Endothelial cell of umbilical vein (primary cell): ENCODE results near the gene KIF5C. TPM values are rescaled to one million over a fixed set of nuclear protein-coding genes. Genes with fewer than 3 reads are reported as not detected.

ENCODE experiments used
- BruUV-seq: library from RNA; stranded (reverse); fragments of 400-500 nt; replicated peaks from 2 replicates; lab custom pipeline; 2021; lab: Mats Ljungman, UMichigan
- CTCF ChIA-PET: fragments of 300-600, 350-600 bp; sonication (Branson Sonifier 250); formaldehyde crosslinking; loops from one replicate; lab custom pipeline; 2021; ENCODE audit warnings: antibody characterized with exemption, inconsistent platforms; lab: Charles Lee
- POLR2A ChIA-PET: fragments of 300-600, 350-600 bp; sonication (Branson Sonifier 250); formaldehyde crosslinking; loops from one replicate; lab custom pipeline; 2021; ENCODE audit warnings: antibody characterized with exemption, inconsistent platforms; lab: Charles Lee
- DNase-seq: peaks from one replicate; pipeline ENCODE4 v3.0.0-alpha.2; 2011; ENCODE audit warnings: low read depth, low spot score
- FAIRE-seq: peaks from 2 replicates; lab custom pipeline; 2011; peaks lifted over from hg19 to GRCh38; lab: Jason Lieb, UNC
- H2AFZ ChIP-seq: 2 replicates; pipeline ENCODE4 v1.6.0; 2012; ENCODE audit warnings: low read depth, low read length, control low read depth, inconsistent platforms
- H3K27ac ChIP-seq: 2 replicates; pipeline ENCODE4 v1.5.1; 2011; ENCODE audit warnings: low read depth, mild to moderate bottlenecking, control low read depth, low read length, moderate library complexity; ENCODE audit not compliant: insufficient read depth
- H3K27me3 ChIP-seq, 2 experiments: 2 replicates each; pipeline versions ENCODE4 v1.6.0 to v1.6.1; 2011; ENCODE audit warnings: low read length in 2 of 2, mixed read lengths in 1 of 2; ENCODE audit not compliant: control insufficient read depth in 2 of 2, insufficient read depth in 2 of 2
- H3K36me3 ChIP-seq, 2 experiments: 2 replicates in 1 of 2; 3 replicates in 1 of 2; pipeline ENCODE4 v1.5.1; 2011; ENCODE audit warnings: low read length in 2 of 2, mild to moderate bottlenecking in 1 of 2, moderate library complexity in 1 of 2; ENCODE audit not compliant: control insufficient read depth in 2 of 2, insufficient read depth in 2 of 2; ENCODE audit errors: extremely low read depth in 1 of 2
- H3K4me1 ChIP-seq: 3 replicates; pipeline ENCODE4 v1.5.1; 2011; ENCODE audit warnings: mild to moderate bottlenecking, low read length; ENCODE audit not compliant: control insufficient read depth, insufficient read depth; ENCODE audit errors: extremely low read depth
- H3K4me2 ChIP-seq: 2 replicates; pipeline ENCODE4 v1.6.1; 2011; ENCODE audit warnings: low read length, control low read depth, mixed read lengths; ENCODE audit not compliant: insufficient read depth
- H3K4me3 ChIP-seq, 3 experiments: fragments of 200-600 bp in 1 of 3; sonication (generic), shearing (Covaris generic) in 1 of 3; replicated peaks in 1 of 3; 2 replicates each; pipeline ENCODE4 v1.5.1; 2011 to 2016; ENCODE audit warnings: control low read depth in 3 of 3, low read length in 3 of 3, mild to moderate bottlenecking in 2 of 3, inconsistent platforms in 1 of 3, low read depth in 1 of 3, moderate library complexity in 1 of 3; ENCODE audit not compliant: insufficient read depth in 1 of 3
- H3K79me2 ChIP-seq: 2 replicates; pipeline ENCODE4 v1.6.0; 2012; ENCODE audit warnings: low read length, inconsistent platforms; ENCODE audit not compliant: control insufficient read depth, insufficient read depth
- H3K9ac ChIP-seq: replicated peaks from 2 replicates; pipeline ENCODE3; 2011; ENCODE audit warnings: low read length, control low read depth; ENCODE audit not compliant: insufficient read depth; ENCODE audit errors: extremely low read depth
- H3K9me1 ChIP-seq: replicated peaks from 3 replicates; pipeline ENCODE4 v1.6.0; 2011; ENCODE audit warnings: mild to moderate bottlenecking, low read length; ENCODE audit not compliant: control insufficient read depth, insufficient read depth; ENCODE audit errors: extremely low read depth
- H3K9me3 ChIP-seq: replicated peaks from 2 replicates; pipeline ENCODE4 v1.5.1; 2012; ENCODE audit warnings: low read length, inconsistent platforms; ENCODE audit not compliant: control insufficient read depth, insufficient read depth
- H4K20me1 ChIP-seq: replicated peaks from 2 replicates; pipeline ENCODE3; 2011; ENCODE audit warnings: mild to moderate bottlenecking, low read length; ENCODE audit not compliant: control insufficient read depth, insufficient read depth; ENCODE audit errors: extremely low read depth
- CTCF ChIP-seq, 2 donors: IDR thresholded peaks; 1 replicate in 1 of 2; 2 replicates in 1 of 2; pipeline ENCODE4 v1.5.1; 2011; ENCODE audit warnings: low read length in 2 of 2, mild to moderate bottlenecking in 2 of 2, moderate library complexity in 2 of 2, control low read depth in 1 of 2, inconsistent platforms in 1 of 2, low read depth in 1 of 2; ENCODE audit not compliant: insufficient read depth in 1 of 2; ENCODE audit errors: extremely low read depth in 1 of 2
- EZH2 ChIP-seq: IDR thresholded peaks from 2 replicates; pipeline ENCODE4 v1.6.1; 2012; ENCODE audit warnings: borderline replicate concordance, low read depth, mild to moderate bottlenecking, moderate library complexity, low read length, inconsistent platforms; ENCODE audit not compliant: severe bottlenecking
- FOS ChIP-seq: IDR thresholded peaks from 2 replicates; pipeline ENCODE4 v1.6.1; 2011; ENCODE audit warnings: mild to moderate bottlenecking, low read length, moderate library complexity, borderline replicate concordance; ENCODE audit not compliant: insufficient read depth
- GATA2 ChIP-seq: IDR thresholded peaks from 2 replicates; pipeline ENCODE4 v1.7.0; 2011; ENCODE audit warnings: low read depth, mild to moderate bottlenecking, moderate library complexity, mixed read lengths, low read length; ENCODE audit not compliant: insufficient read length, insufficient read depth
- JUN ChIP-seq: IDR thresholded peaks from 2 replicates; pipeline ENCODE4 v1.6.1; 2011; ENCODE audit warnings: borderline replicate concordance, low read depth; ENCODE audit not compliant: insufficient read length, insufficient read depth
- MYC ChIP-seq: IDR thresholded peaks from one replicate; pipeline ENCODE4 v1.6.1; 2011; ENCODE audit warnings: mild to moderate bottlenecking, low read depth, low read length
- POLR2A ChIP-seq: IDR thresholded peaks from 2 replicates; pipeline ENCODE4 v1.6.1; 2012; ENCODE audit warnings: low read depth, mild to moderate bottlenecking, control low read depth, low read length
- POLR2AphosphoS5 ChIP-seq: IDR thresholded peaks from 2 replicates; pipeline ENCODE4 v1.6.1; 2012; ENCODE audit warnings: low read depth, mild to moderate bottlenecking, control low read depth, low read length, moderate library complexity; ENCODE audit not compliant: insufficient read depth
- dilution Hi-C: fragments of 300-500 bp; cut with MboI; formaldehyde crosslinking; loops from one replicate; pipeline ENCODE4 v1.15.0; 2019; ENCODE audit warnings: low sequenced_read_pairs; ENCODE audit not compliant: extremely low pct_ligation_motif_present
- intact Hi-C: fragments of 100-400 bp; cut with micrococcal nuclease; formaldehyde crosslinking; loops from one replicate; pipeline ENCODE4 v1.10.0; 2022
- polyA plus RNA-seq, 4 experiments: library from polyadenylated mRNA; depleted of rRNA in 3 of 4; stranded (reverse) in 3 of 4; unstranded in 1 of 4; fragments of >200 nt; gene quantifications; 2 replicates each; pipeline versions ENCODE4 v1.2.1 to v1.2.3, GENCODE V29; 2011 to 2012; ENCODE audit warnings: missing spikeins in 1 of 4
- total RNA-seq: library from RNA; stranded (reverse); gene quantifications from 2 replicates; pipeline ENCODE4 v1.2.3, GENCODE V29; 2021
- TF ChIP-seq, protein P1 (sequence below): IDR thresholded peaks from 2 replicates; pipeline ENCODE4 v1.6.1; 2011; ENCODE audit not compliant: insufficient read depth, insufficient read length

The KIF5C gene
- total and polyA plus RNA-seq, 2 donors (not counting 3 experiments of a cell fraction or from before 2014, with no cell fraction given) = 0.01 to 0.55 TPM

GRCh38 chr2:148860037-148860436, 15.0 kb upstream of the KIF5C start:
- ChIA-PET CTCF (no interaction called here), POLR2A (no interaction called here)
- BruUV-seq = no TSS peak
- H3K79me2 ChIP-seq = no peaks in the 10 kb centered on the region
- intact Hi-C loops = no loop called here
- H2AFZ ChIP-seq = no peak overlapping the region
- no peak for TF ChIP-seq GATA2
- no peak for TF ChIP-seq POLR2AphosphoS5
- TF ChIP-seq POLR2A = no peak
- TF ChIP-seq EZH2 = no peak
- TF ChIP-seq JUN = no peak
- no peak for TF ChIP-seq CTCF (IDR thresholded peaks at IDR 0.05; ENCODE audit: extremely low read depth in 1 of 2, insufficient read depth in 1 of 2, low read depth in 1 of 2, low read length in 2 of 2)
- no peak for TF ChIP-seq FOS
- TF ChIP-seq, protein P1, sequence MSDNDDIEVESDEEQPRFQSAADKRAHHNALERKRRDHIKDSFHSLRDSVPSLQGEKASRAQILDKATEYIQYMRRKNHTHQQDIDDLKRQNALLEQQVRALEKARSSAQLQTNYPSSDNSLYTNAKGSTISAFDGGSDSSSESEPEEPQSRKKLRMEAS = no peak
- no peak for TF ChIP-seq MYC
- no peak overlapping the region for H3K4me2 ChIP-seq
- no peaks in the 10 kb centered on the region for H3K9me1 ChIP-seq
- no peaks in the 10 kb centered on the region for H3K4me1 ChIP-seq
- no peak for FAIRE-seq
- no peak for DNase-seq
- H3K9me3 ChIP-seq = no peaks in the 10 kb centered on the region
- no peak overlapping the region for H3K27ac ChIP-seq
- no peaks in the 10 kb centered on the region for H4K20me1 ChIP-seq
- dilution Hi-C loops = no loop called here
- no peak overlapping the region for H3K9ac ChIP-seq
- H3K27me3 ChIP-seq = no peaks in the 10 kb centered on the region
- H3K36me3 ChIP-seq = no peaks in the 10 kb centered on the region
- no peak overlapping the region for H3K4me3 ChIP-seq
